HepG2 (cell line): ENCODE data around the gene GALR2. TPM values are rescaled to one million over a fixed set of nuclear protein-coding genes. Genes with fewer than 3 reads are reported as not detected.

Source experiments
- ATRX ChIP-seq: sonication (generic); formaldehyde crosslinking; IDR thresholded peaks from 2 replicates; pipeline ENCODE4 v1.4.0; 2020; ENCODE audit warnings: missing genetic modification reagents, borderline replicate concordance
- DNMT1 ChIP-seq: sonication (generic); formaldehyde crosslinking; IDR thresholded peaks from 2 replicates; pipeline ENCODE4 v1.5.1; 2020; ENCODE audit warnings: mild to moderate bottlenecking, missing genetic modification reagents
- HDAC1 ChIP-seq: sonication (generic); formaldehyde crosslinking; IDR thresholded peaks from 2 replicates; pipeline ENCODE4 v1.5.1; 2020; ENCODE audit warnings: mild to moderate bottlenecking, missing genetic modification reagents
- KAT2B ChIP-seq: fragments of 150-350 bp; IDR thresholded peaks from 2 replicates; pipeline ENCODE4 v1.6.1; 2014; ENCODE audit warnings: low read depth, low read length, borderline replicate concordance
- KDM3A ChIP-seq: IDR thresholded peaks from 2 replicates; pipeline ENCODE4 v1.6.1; 2018; ENCODE audit warnings: low read depth, missing compliant biosample characterization
- MED1 ChIP-seq: sonication (generic); formaldehyde crosslinking; IDR thresholded peaks from 2 replicates; pipeline ENCODE4 v1.4.0; 2020; ENCODE audit warnings: missing genetic modification reagents
- MYC ChIP-seq: sonication (generic); formaldehyde crosslinking; IDR thresholded peaks from 2 replicates; pipeline ENCODE4 v1.9.0; 2021; ENCODE audit warnings: missing genetic modification reagents, borderline replicate concordance
- NFATC3 ChIP-seq: sonication (generic); formaldehyde crosslinking; IDR thresholded peaks from 2 replicates; pipeline ENCODE4 v1.5.1; 2020; ENCODE audit warnings: mild to moderate bottlenecking, missing genetic modification reagents
- NFE2L2 ChIP-seq: fragments of 150-350 bp; IDR thresholded peaks from 2 replicates; pipeline ENCODE4 v1.6.1; 2014; ENCODE audit warnings: low read length
- NR2F1 ChIP-seq, 2 experiments: fragments of 450-650 bp in 1 of 2; formaldehyde crosslinking in 1 of 2; IDR thresholded peaks; 2 replicates each; pipeline versions ENCODE4 v1.5.0 to v1.6.1; 2016 to 2020; ENCODE audit warnings: mild to moderate bottlenecking in 1 of 2, missing compliant biosample characterization in 1 of 2, missing genetic modification reagents in 1 of 2, moderate library complexity in 1 of 2
- SP1 ChIP-seq, 2 experiments: fragments of 450-650 bp in 1 of 2; sonication (generic) in 1 of 2; formaldehyde crosslinking in 1 of 2; IDR thresholded peaks; 2 replicates each; pipeline versions ENCODE4 v1.4.0 to v1.6.1; 2016 to 2020; ENCODE audit warnings: missing genetic modification reagents in 1 of 2
- TBP ChIP-seq: sonication (generic); formaldehyde crosslinking; IDR thresholded peaks from 2 replicates; pipeline ENCODE4 v1.5.0; 2020; ENCODE audit warnings: missing genetic modification reagents
- TERF1 ChIP-seq: sonication (generic); formaldehyde crosslinking; IDR thresholded peaks from 2 replicates; pipeline ENCODE4 v1.8.0; 2022; ENCODE audit warnings: mild to moderate bottlenecking, missing genetic modification reagents, moderate library complexity
- ZBTB42 ChIP-seq: sonication (generic); formaldehyde crosslinking; IDR thresholded peaks from 2 replicates; pipeline ENCODE4 v1.5.0; 2020; ENCODE audit warnings: mild to moderate bottlenecking, missing genetic modification reagents
- ZFP1 ChIP-seq: IDR thresholded peaks from 2 replicates; pipeline ENCODE4 v1.6.1; 2016
- ZFP36L2 ChIP-seq: sonication (generic); formaldehyde crosslinking; IDR thresholded peaks from 2 replicates; pipeline ENCODE4 v1.4.0; 2020; ENCODE audit warnings: missing genetic modification reagents
- ZFP91 ChIP-seq: sonication (generic); formaldehyde crosslinking; IDR thresholded peaks from 2 replicates; pipeline ENCODE4 v1.9.0; 2022; ENCODE audit warnings: missing genetic modification reagents, mild to moderate bottlenecking, borderline replicate concordance
- ZNF17 ChIP-seq: sonication (generic); formaldehyde crosslinking; IDR thresholded peaks from 2 replicates; pipeline ENCODE4 v1.5.0; 2020; ENCODE audit warnings: mild to moderate bottlenecking, missing genetic modification reagents
- ZNF207 ChIP-seq: fragments of 450-650 bp; IDR thresholded peaks from 2 replicates; pipeline ENCODE4 v1.6.1; 2016; ENCODE audit warnings: antibody characterized with exemption, borderline replicate concordance
- ZNF275 ChIP-seq: sonication (generic); formaldehyde crosslinking; IDR thresholded peaks from 2 replicates; pipeline ENCODE4 v1.8.0; 2022; ENCODE audit warnings: missing genetic modification reagents, mild to moderate bottlenecking, inconsistent platforms, borderline replicate concordance
- ZNF317 ChIP-seq: sonication (generic); formaldehyde crosslinking; IDR thresholded peaks from 2 replicates; pipeline ENCODE4 v1.5.0; 2020; ENCODE audit warnings: mild to moderate bottlenecking, missing genetic modification reagents
- ZNF501 ChIP-seq: sonication (generic); formaldehyde crosslinking; IDR thresholded peaks from 2 replicates; pipeline ENCODE4 v1.5.1; 2020; ENCODE audit warnings: mild to moderate bottlenecking, moderate library complexity, missing genetic modification reagents
- ZNF512 ChIP-seq: sonication (generic); formaldehyde crosslinking; IDR thresholded peaks from 2 replicates; pipeline ENCODE4 v1.4.0; 2020; ENCODE audit warnings: mild to moderate bottlenecking, missing genetic modification reagents
- ZNF737 ChIP-seq: sonication (generic); formaldehyde crosslinking; IDR thresholded peaks from 2 replicates; pipeline ENCODE4 v1.5.0; 2020; ENCODE audit warnings: missing genetic modification reagents, mild to moderate bottlenecking, borderline replicate concordance
- ZNF841 ChIP-seq: sonication (generic); formaldehyde crosslinking; IDR thresholded peaks from 2 replicates; pipeline ENCODE4 v1.8.1; 2023; ENCODE audit warnings: missing genetic modification reagents, borderline replicate concordance
- ZSCAN20 ChIP-seq: sonication (generic); formaldehyde crosslinking; IDR thresholded peaks from 2 replicates; pipeline ENCODE4 v1.4.0; 2020; ENCODE audit warnings: missing genetic modification reagents, mild to moderate bottlenecking, borderline replicate concordance
- ZSCAN21 ChIP-seq: sonication (generic); formaldehyde crosslinking; IDR thresholded peaks from 2 replicates; pipeline ENCODE4 v1.8.0; 2022; ENCODE audit warnings: mild to moderate bottlenecking, missing genetic modification reagents, moderate library complexity, borderline replicate concordance
- polyA plus RNA-seq, 8 experiments: library from polyadenylated mRNA; depleted of rRNA in 3 of 8; stranded (reverse) in 7 of 8; unstranded in 1 of 8; fragments of >200 nt; fragmentation: Illumina TruSeq in 4 of 8; extraction: Trizol in 4 of 8; gene quantifications; 2 replicates each; pipeline versions ENCODE4 v1.2.1 to v1.2.3, GENCODE V29; 2011 to 2016; ENCODE audit warnings: low read depth in 4 of 8, missing spikeins in 1 of 8, mixed read lengths in 1 of 8; ENCODE audit not compliant: insufficient read depth in 1 of 8
- total RNA-seq, 5 experiments: library from RNA; depleted of rRNA; stranded (reverse); fragments of >200 nt; fragmentation: Illumina TruSeq; extraction: Trizol; gene quantifications; 2 replicates each; pipeline ENCODE4 v1.2.3, GENCODE V29; 2016; ENCODE audit warnings: low read depth in 1 of 5

GALR2 gene
- total and polyA plus RNA-seq, 2 of the 13 experiments (the other 11 are each of a cell fraction or from before 2014, with no cell fraction given), result 0.48 to 0.58 TPM

GRCh38 chr17:76032780-76033108 lies 41.8 kb upstream of the GALR2 start (continued):
- TF ChIP-seq ATRX (no peak), NFE2L2 (no peak), ZNF737 (CRISPR knock-in tag) (0 out of 2 replicates have a peak, but pooled peaks have one; percentile 6), ZBTB42 (CRISPR knock-in tag) (0 out of 2 replicates have a peak, but pooled peaks have one; percentile 1), ZFP91 (CRISPR knock-in tag) (0 out of 2 replicates have a peak, but pooled peaks have one; percentile 7), MED1 (CRISPR knock-in tag) (no peak), SP1 (IDR thresholded peaks at IDR 0.05) (no peak), SP1 (CRISPR knock-in tag; IDR thresholded peaks at IDR 0.05) (0 out of 2 replicates have a peak, but pooled peaks have one; percentile 2), ZFP1 (CRISPR knock-in tag) (0 out of 2 replicates have a peak, but pooled peaks have one; percentile 12), ZNF275 (CRISPR knock-in tag) (no peak), ZNF512 (no peak), ZNF17 (CRISPR knock-in tag) (no peak), KDM3A (CRISPR knock-in tag) (0 out of 2 replicates have a peak, but pooled peaks have one; percentile 2), NR2F1 (CRISPR knock-in tag; IDR thresholded peaks at IDR 0.05) (no peak), TERF1 (CRISPR knock-in tag) (no peak), ZSCAN20 (CRISPR knock-in tag) (no peak), KAT2B (no peak), HDAC1 (CRISPR knock-in tag) (no peak; the same call in 1 of the 2 replicates), ZNF207 (no peak), MYC (CRISPR knock-in tag) (no peak), ZNF317 (CRISPR knock-in tag) (peak; percentile 41; the same call in 1 of the 2 replicates), NFATC3 (CRISPR knock-in tag) (0 out of 2 replicates have a peak, but pooled peaks have one; percentile 1), ZSCAN21 (CRISPR knock-in tag) (no peak), ZNF501 (CRISPR knock-in tag) (peak; percentile 21; the same call in 1 of the 2 replicates), ZNF841 (CRISPR knock-in tag) (no peak), ZFP36L2 (no peak), DNMT1 (CRISPR knock-in tag) (no peak), TBP (CRISPR knock-in tag) (no peak)
